BJ (cell line): ENCODE data around the gene EPHA4. TPM values are rescaled to one million over a fixed set of nuclear protein-coding genes. Genes with fewer than 3 reads are reported as not detected.

Experiments used
- CTCF ChIA-PET: fragments of 350-600 bp; formaldehyde crosslinking; extraction: SDS; loops from one replicate; lab custom pipeline; 2021; ENCODE audit warnings: antibody characterized with exemption, inconsistent platforms; lab: Yijun Ruan, JAX
- POLR2A ChIA-PET: fragments of 300-600 bp; sonication (Branson Sonifier 250); formaldehyde crosslinking; extraction: SDS; loops from one replicate; lab custom pipeline; 2021; ENCODE audit warnings: antibody characterized with exemption; lab: Charles Lee
- DNase-seq: peaks from one replicate; pipeline ENCODE4 v3.0.0-alpha.2; 2011; ENCODE audit warnings: low read depth
- H3K27me3 ChIP-seq: 2 replicates; pipeline ENCODE4 v1.6.0; 2011; ENCODE audit warnings: low read length; ENCODE audit not compliant: control insufficient read depth, insufficient read depth
- H3K36me3 ChIP-seq: 2 replicates; pipeline ENCODE4 v1.5.1; 2011; ENCODE audit warnings: low read length; ENCODE audit not compliant: control insufficient read depth, insufficient read depth
- H3K4me3 ChIP-seq: 2 replicates; pipeline ENCODE4 v1.5.1; 2011; ENCODE audit warnings: low read depth, mild to moderate bottlenecking, control low read depth, low read length
- CTCF ChIP-seq: IDR thresholded peaks from 2 replicates; pipeline ENCODE4 v1.5.1; 2011; ENCODE audit warnings: low read depth, mild to moderate bottlenecking, control low read depth, inconsistent platforms, low read length, moderate library complexity; ENCODE audit not compliant: insufficient read depth
- polyA plus RNA-seq: library from polyadenylated mRNA; depleted of rRNA; stranded (reverse); fragments of >200 nt; gene quantifications from 2 replicates; pipeline ENCODE4 v1.2.3, GENCODE V29; 2011

EPHA4 gene
- polyA plus RNA-seq, 1 experiment = 63.2 TPM

- Histone ChIP-seq H3K36me3 (peaks cover 17% of the 10 kb centered on the region), H3K4me3 (no peak overlapping the region), H3K27me3 (no peaks in the 10 kb centered on the region)
- ChIA-PET CTCF (interaction anchor here (0.8 to 1.7 kb wide), 2 partner anchors 10 to 1184 kb away, joined by 3 to 7 read pairs; no protein-coding TSS in a partner anchor), POLR2A (no interaction called here)
- no peak for TF ChIP-seq CTCF
- no peak for DNase-seq
These were observed 138.0 kb downstream of the EPHA4 start for GRCh38 chr2:221434142-221434541.

- ChIA-PET POLR2A (no interaction called here), CTCF (no interaction called here)
- no peak overlapping the region for H3K4me3 ChIP-seq
- no peaks in the 10 kb centered on the region for H3K27me3 ChIP-seq
- H3K36me3 ChIP-seq = peaks cover 16% of the 10 kb centered on the region
- no peak for DNase-seq
- TF ChIP-seq CTCF = no peak
These were observed 140.6 kb downstream of the EPHA4 start for GRCh38 chr2:221431477-221431876.

GRCh38 chr2:221429741-221430491 lies 142.2 kb downstream of the EPHA4 start:
- no peaks in the 10 kb centered on the region for H3K27me3 ChIP-seq
- H3K36me3 ChIP-seq = peaks cover 22% of the 10 kb centered on the region
- TF ChIP-seq CTCF = no peak
- DNase-seq = no peak
- CTCF ChIA-PET = interaction anchor here (1.1 kb wide), 1 partner anchor 16 kb away, joined by 3 read pairs; no protein-coding TSS in a partner anchor
- no peak overlapping the region for H3K4me3 ChIP-seq
- POLR2A ChIA-PET = interaction anchor here (0.6 kb wide), 1 partner anchor 28 kb away, joined by 3 read pairs; no protein-coding TSS in a partner anchor

- H3K27me3 ChIP-seq = no peaks in the 10 kb centered on the region
- no peak for DNase-seq
- CTCF ChIA-PET = no interaction called here
- H3K4me3 ChIP-seq = no peak overlapping the region
- POLR2A ChIA-PET = no interaction called here
- TF ChIP-seq CTCF = no peak
- peaks cover 24% of the 10 kb centered on the region for H3K36me3 ChIP-seq
These were observed 143.2 kb downstream of the EPHA4 start for GRCh38 chr2:221428896-221429295.

GRCh38 chr2:221426929-221427328 lies 145.2 kb downstream of the EPHA4 start:
- DNase-seq = no peak
- Histone ChIP-seq H3K36me3 (peaks cover 22% of the 10 kb centered on the region), H3K4me3 (no peak overlapping the region), H3K27me3 (no peaks in the 10 kb centered on the region)
- ChIA-PET CTCF (no interaction called here), POLR2A (no interaction called here)
- no peak for TF ChIP-seq CTCF
